Activated CD4-positive, CD25-positive, alpha-beta regulatory T cell (primary cell): ENCODE results near the gene SLC2A5.

Experiments used
- DNase-seq, 4 experiments: peaks; one replicate each; lab custom pipeline; 2025; lab: John Stamatoyannopoulos, UW

The SLC2A5 gene

GRCh38 chr1:9061252-9061960 lies 8.0 kb downstream of the SLC2A5 start:
- DNase-seq, result no peak

- DNase-seq, result no peak
Measured at GRCh38 chr1:9059891-9060744, 9.3 kb downstream of the SLC2A5 start.

- DNase-seq, result no peak
Measured at GRCh38 chr1:9058465-9058864, 11.0 kb downstream of the SLC2A5 start.

- no peak for DNase-seq
Measured at GRCh38 chr1:9057851-9058250, 11.6 kb downstream of the SLC2A5 start.

- no peak for DNase-seq
Measured at GRCh38 chr1:9052272-9053049, 17.0 kb downstream of the SLC2A5 start.

GRCh38 chr1:9051379-9051778 lies 18.1 kb downstream of the SLC2A5 start:
- DNase-seq, result no peak

- no peak for DNase-seq
Measured at GRCh38 chr1:9050803-9051202, 18.6 kb downstream of the SLC2A5 start.

GRCh38 chr1:9048551-9048950 lies 20.9 kb downstream of the SLC2A5 start:
- no peak for DNase-seq

GRCh38 chr1:9047019-9047418 lies 22.4 kb downstream of the SLC2A5 start:
- no peak for DNase-seq

- DNase-seq, result no peak
Measured at GRCh38 chr1:9045861-9046510, 23.4 kb downstream of the SLC2A5 start.

- DNase-seq, result no peak
Measured at GRCh38 chr1:9044236-9044635, 25.2 kb downstream of the SLC2A5 start.

- no peak for DNase-seq
Measured at GRCh38 chr1:9042272-9042671, 27.2 kb downstream of the SLC2A5 start.

GRCh38 chr1:9041116-9041779 lies 28.2 kb downstream of the SLC2A5 start:
- no peak for DNase-seq

GRCh38 chr1:9040659-9041030 lies 28.8 kb downstream of the SLC2A5 start:
- DNase-seq, result no peak

GRCh38 chr1:9039761-9040658 lies 29.4 kb downstream of the SLC2A5 start:
- DNase-seq, result no peak

- no peak for DNase-seq
Measured at GRCh38 chr1:9038881-9039760, 30.3 kb downstream of the SLC2A5 start.

GRCh38 chr1:9038338-9038650 lies 31.1 kb downstream of the SLC2A5 start:
- DNase-seq, result no peak

GRCh38 chr1:9037476-9038337 lies 31.7 kb downstream of the SLC2A5 start:
- DNase-seq, result no peak

GRCh38 chr1:9035226-9035625 lies 34.2 kb downstream of the SLC2A5 start:
- no peak for DNase-seq
